H9 (cell line): Measurements from ENCODE around the gene OR5M11. TPM values are rescaled to one million over a fixed set of nuclear protein-coding genes. Genes with fewer than 3 reads are reported as not detected.

Experiments
- DNase-seq: peaks from one replicate; pipeline ENCODE4 v3.0.0-alpha.2; 2017
- H2AFZ ChIP-seq: one replicate; pipeline ENCODE4 v1.6.1; 2013; ENCODE audit warnings: mild to moderate bottlenecking, low read length, control low read depth, moderate library complexity
- H2AK5ac ChIP-seq: 2 replicates; pipeline ENCODE4 v1.6.1; 2013; ENCODE audit warnings: low read length, control low read depth, mixed read lengths; ENCODE audit not compliant: insufficient read length
- H2BK120ac ChIP-seq: one replicate; pipeline ENCODE4 v1.6.1; 2013; ENCODE audit warnings: low read depth, mild to moderate bottlenecking, low read length, control low read depth, inconsistent platforms; ENCODE audit not compliant: poor library complexity, severe bottlenecking
- H2BK12ac ChIP-seq: 2 replicates; pipeline ENCODE4 v1.6.1; 2013; ENCODE audit warnings: low read length, control low read depth, mixed read lengths, low read depth; ENCODE audit not compliant: insufficient read length
- H2BK15ac ChIP-seq: 2 replicates; pipeline ENCODE4 v1.6.1; 2013; ENCODE audit warnings: low read depth, low read length, control low read depth
- H2BK20ac ChIP-seq: one replicate; pipeline ENCODE4 v1.6.1; 2013; ENCODE audit warnings: low read depth, mild to moderate bottlenecking, low read length, control low read depth, inconsistent platforms; ENCODE audit not compliant: poor library complexity, severe bottlenecking
- H2BK5ac ChIP-seq: 2 replicates; pipeline ENCODE4 v1.6.1; 2013; ENCODE audit warnings: low read length, control low read depth, mixed read lengths; ENCODE audit not compliant: insufficient read length
- H3K14ac ChIP-seq: 2 replicates; pipeline ENCODE4 v1.6.1; 2013; ENCODE audit warnings: low read length, control low read depth; ENCODE audit not compliant: insufficient read depth
- H3K18ac ChIP-seq: 2 replicates; pipeline ENCODE4 v1.6.1; 2013; ENCODE audit warnings: low read depth, mild to moderate bottlenecking, mixed read lengths, low read length, control low read depth; ENCODE audit not compliant: insufficient read length
- H3K23ac ChIP-seq: 2 replicates; pipeline ENCODE4 v1.6.1; 2013; ENCODE audit warnings: low read length, control low read depth, mixed read lengths, low read depth; ENCODE audit not compliant: insufficient read length
- H3K23me2 ChIP-seq: 2 replicates; pipeline ENCODE4 v1.6.1; 2013; ENCODE audit warnings: low read depth, mild to moderate bottlenecking, mixed read lengths, low read length, control low read depth; ENCODE audit not compliant: insufficient read length, poor library complexity, severe bottlenecking
- H3K27ac ChIP-seq: 2 replicates; pipeline ENCODE4 v1.5.1; 2013; ENCODE audit warnings: low read length, control low read depth, mixed read lengths, low read depth; ENCODE audit not compliant: insufficient read length
- H3K27me3 ChIP-seq: 2 replicates; pipeline ENCODE4 v1.6.1; 2013; ENCODE audit warnings: low read length, control low read depth, inconsistent platforms; ENCODE audit not compliant: insufficient read depth
- H3K4ac ChIP-seq: 2 replicates; pipeline ENCODE4 v1.6.1; 2013; ENCODE audit warnings: low read depth, mild to moderate bottlenecking, control low read depth, inconsistent platforms, low read length, moderate library complexity
- H3K4me1 ChIP-seq: 2 replicates; pipeline ENCODE4 v1.6.1; 2013; ENCODE audit warnings: low read length, control low read depth, inconsistent platforms; ENCODE audit not compliant: insufficient read depth
- H3K4me2 ChIP-seq: 2 replicates; pipeline ENCODE4 v1.6.1; 2013; ENCODE audit warnings: low read length, control low read depth, mixed read lengths; ENCODE audit not compliant: insufficient read length, insufficient read depth
- H3K56ac ChIP-seq: 2 replicates; pipeline ENCODE4 v1.6.1; 2013; ENCODE audit warnings: low read depth, mild to moderate bottlenecking, mixed read lengths, low read length, control low read depth; ENCODE audit not compliant: insufficient read length
- H3K79me1 ChIP-seq: 2 replicates; pipeline ENCODE4 v1.6.1; 2013; ENCODE audit warnings: low read depth, mild to moderate bottlenecking, moderate library complexity, low read length, control low read depth, inconsistent platforms; ENCODE audit not compliant: insufficient read depth, poor library complexity, severe bottlenecking
- H3K79me2 ChIP-seq: 2 replicates; pipeline ENCODE4 v1.6.1; 2013; ENCODE audit warnings: low read length, control low read depth, inconsistent platforms; ENCODE audit not compliant: insufficient read depth
- H3K9ac ChIP-seq: 2 replicates; pipeline ENCODE4 v1.6.1; 2013; ENCODE audit warnings: low read length, control low read depth, mixed read lengths; ENCODE audit not compliant: insufficient read length; ENCODE audit errors: extremely low read depth
- H3K9me3 ChIP-seq: one replicate; pipeline ENCODE4 v1.6.1; 2013; ENCODE audit warnings: low read depth, low read length, inconsistent platforms; ENCODE audit not compliant: control insufficient read depth
- H3T11ph ChIP-seq: one replicate; pipeline ENCODE4 v1.6.1; 2013; ENCODE audit warnings: mild to moderate bottlenecking, low read length, control low read depth, inconsistent platforms
- H4K20me1 ChIP-seq: one replicate; pipeline ENCODE4 v1.6.1; 2013; ENCODE audit not compliant: control insufficient read depth, insufficient read length, insufficient read depth
- H4K5ac ChIP-seq: 2 replicates; pipeline ENCODE4 v1.6.1; 2013; ENCODE audit warnings: low read depth, mild to moderate bottlenecking, mixed read lengths, low read length, control low read depth; ENCODE audit not compliant: insufficient read length
- H4K8ac ChIP-seq: replicated peaks from 2 replicates; pipeline ENCODE4 v1.6.1; 2013; ENCODE audit warnings: low read length, control low read depth, mixed read lengths, low read depth; ENCODE audit not compliant: insufficient read length
- H4K91ac ChIP-seq: 2 replicates; pipeline ENCODE4 v1.6.1; 2013; ENCODE audit warnings: low read depth, mild to moderate bottlenecking, moderate library complexity, mixed read lengths, low read length, control low read depth; ENCODE audit not compliant: insufficient read length
- H3K27ac Mint-ChIP-seq, 3 experiments: 2 replicates in 2 of 3; 3 replicates in 1 of 3; pipeline ENCODE4 v1.8.0; 2020 to 2021; ENCODE audit warnings: mixed read lengths in 3 of 3, mild to moderate bottlenecking in 1 of 3, moderate library complexity in 1 of 3
- H3K27me3 Mint-ChIP-seq: 2 replicates; pipeline ENCODE4 v1.8.0; 2021; ENCODE audit warnings: low read depth, mild to moderate bottlenecking, moderate library complexity, mixed read lengths
- H3K36me3 Mint-ChIP-seq, 3 experiments: 2 replicates in 2 of 3; 3 replicates in 1 of 3; pipeline ENCODE4 v1.8.0; 2020 to 2021; ENCODE audit warnings: low read depth in 3 of 3, mixed read lengths in 3 of 3; ENCODE audit not compliant: insufficient read depth in 1 of 3
- H3K4me1 Mint-ChIP-seq, 2 experiments: 2 replicates each; pipeline ENCODE4 v1.8.0; 2020; ENCODE audit warnings: mixed read lengths in 2 of 2
- H3K4me3 Mint-ChIP-seq, 2 experiments: 2 replicates in 1 of 2; 3 replicates in 1 of 2; pipeline ENCODE4 v1.8.0; 2020 to 2021; ENCODE audit warnings: mild to moderate bottlenecking in 2 of 2, mixed read lengths in 2 of 2, moderate library complexity in 1 of 2
- H3K9me3 Mint-ChIP-seq, 2 experiments: 2 replicates in 1 of 2; 3 replicates in 1 of 2; pipeline ENCODE4 v1.8.0; 2020; ENCODE audit warnings: mild to moderate bottlenecking in 2 of 2, mixed read lengths in 2 of 2, moderate library complexity in 1 of 2
- CTCF ChIP-seq: fragments of 200-600 bp; sonication (generic); conservative IDR thresholded peaks from 3 replicates; pipeline ENCODE4 v1.8.0; 2021; ENCODE audit warnings: antibody characterized with exemption, mild to moderate bottlenecking
- WGBS: extraction: QIAGEN DNeasy Blood & Tissue Kit; methylation state at CpG from one replicate; pipeline ENCODE4 v1.1.7; 2013; ENCODE audit warnings: missing lambda C conversion rate, low lambda C conversion rate, mixed read lengths; ENCODE audit not compliant: insufficient read length; ENCODE audit errors: extremely low coverage; 5-methylcytosine and 5-hydroxymethylcytosine counted together
- total RNA-seq: library from RNA; stranded (reverse); gene quantifications from 2 replicates; pipeline ENCODE4 v1.2.1, GENCODE V29; 2021

OR5M11 gene
- total RNA-seq, 1 experiment from 2014 or later, result not detected

- Mint-ChIP-seq H3K36me3 (no peaks in the 10 kb centered on the region), H3K27ac (no peak overlapping the region), H3K9me3 (peaks cover 0 to 18% of the 10 kb centered on the region in 2 experiments; a peak in 3 of 5 replicates), H3K27me3 (no peaks in the 10 kb centered on the region), H3K4me1 (peaks cover 0 to 2% of the 10 kb centered on the region in 2 experiments; a peak in 1 of 4 replicates), H3K4me3 (no peak overlapping the region)
- no peak overlapping the region for H3K27ac ChIP-seq
- no peak overlapping the region for H3K4ac ChIP-seq
- H2BK120ac ChIP-seq, result no peak overlapping the region
- no peak overlapping the region for H3K14ac ChIP-seq
- no peaks in the 10 kb centered on the region for H3K27me3 ChIP-seq
- H3K4me2 ChIP-seq, result no peak overlapping the region
- no peak overlapping the region for H2AFZ ChIP-seq
- no peak overlapping the region for H3K9ac ChIP-seq
- H3K9me3 ChIP-seq, result peaks cover 8% of the 10 kb centered on the region
- TF ChIP-seq CTCF, result no peak
- no CpG with 5 or more reads among the region's 1 CpG for WGBS
- H2BK15ac ChIP-seq, result no peak overlapping the region
- H3K23ac ChIP-seq, result no peak overlapping the region
- H3K79me2 ChIP-seq, result no peaks in the 10 kb centered on the region
- no peak overlapping the region for H3K56ac ChIP-seq
- H4K91ac ChIP-seq, result no peak overlapping the region
- no peak overlapping the region for H2AK5ac ChIP-seq
- no peak for DNase-seq
- H3K23me2 ChIP-seq, result no peaks in the 10 kb centered on the region
- H2BK5ac ChIP-seq, result no peak overlapping the region
- no peak overlapping the region for H4K5ac ChIP-seq
- H4K8ac ChIP-seq, result no peak overlapping the region
- H4K20me1 ChIP-seq, result no peaks in the 10 kb centered on the region
- H3K79me1 ChIP-seq, result no peaks in the 10 kb centered on the region
- no peaks in the 10 kb centered on the region for H3K4me1 ChIP-seq
- no peak overlapping the region for H3T11ph ChIP-seq
- H2BK12ac ChIP-seq, result no peak overlapping the region
- H2BK20ac ChIP-seq, result no peak overlapping the region
- H3K18ac ChIP-seq, result no peak overlapping the region
Measured at GRCh38 chr11:56513280-56513679, 29.8 kb downstream of the OR5M11 start.
